Hypothalamus (tissue), 51 donors: Measurements from ENCODE around the gene LRRC8D.
"Not testable (repeated sequence)": the region's sequence is repeated elsewhere in the genome, so short reads cannot be mapped to it uniquely, and the experiment has no call there.

Experiments used
- DNase-seq, 51 donors: peaks; one replicate each; lab custom pipeline; 2025; lab: John Stamatoyannopoulos, UW

Gene LRRC8D

GRCh38 chr1:89820422-89821321, at the start of gene LRRC8D:
TSS of gene LRRC8D (plus strand) at chr1:89821032. CDS start at chr1:89933069, 112,037 bp downstream.
- peak; percentile 46 to 94 (median 88) for DNase-seq

- no peak for DNase-seq
Observed at GRCh38 chr1:89771991-89772560, 48.8 kb upstream of the LRRC8D start.

GRCh38 chr1:89776104-89776503, 44.7 kb upstream of the LRRC8D start:
- not testable (repeated sequence) for DNase-seq

- not testable (repeated sequence) for DNase-seq
Observed at GRCh38 chr1:89777271-89777670, 43.6 kb upstream of the LRRC8D start.

DNA sequence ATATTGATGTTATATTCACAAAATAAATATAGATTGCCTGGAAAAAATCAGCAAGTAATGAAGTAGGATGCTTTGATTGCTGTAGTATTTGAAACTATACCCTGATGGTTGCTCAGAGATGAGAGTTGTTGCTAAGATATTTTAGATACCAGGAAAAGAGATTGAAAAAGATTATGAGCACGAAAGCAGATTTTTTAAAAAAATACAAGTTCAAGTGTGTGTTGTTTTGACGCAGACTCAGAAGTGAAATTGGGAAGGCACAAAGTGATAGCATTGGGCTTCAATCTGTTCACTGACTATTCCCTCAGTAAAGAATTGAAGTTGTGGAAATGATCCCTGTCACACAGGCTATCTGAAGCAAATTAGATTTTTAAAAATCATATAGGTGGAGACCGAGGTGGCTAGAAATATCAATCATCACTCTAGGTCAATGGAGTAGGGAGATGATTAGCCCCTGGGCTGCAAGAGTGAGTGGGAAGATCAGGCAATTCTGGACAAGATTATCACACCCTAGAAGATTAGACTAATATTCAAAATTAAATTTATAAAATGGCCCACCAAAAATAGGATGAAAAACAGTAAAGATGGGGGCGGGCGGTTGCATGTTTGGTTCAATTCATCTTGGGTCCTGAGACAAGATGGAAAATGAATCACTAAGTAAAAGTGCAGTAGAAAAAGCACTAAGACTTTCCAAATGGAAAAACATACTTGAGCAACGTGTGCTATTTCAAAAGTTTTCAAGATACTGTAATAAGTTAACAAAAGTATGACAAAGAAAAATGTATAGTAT, 41.5 kb upstream of the LRRC8D start:
- no peak for DNase-seq

GRCh38 chr1:89780721-89781120, 40.1 kb upstream of the LRRC8D start:
- peak in 3 of 51 donors; percentile 2 to 36 (median 2) for DNase-seq

DNA sequence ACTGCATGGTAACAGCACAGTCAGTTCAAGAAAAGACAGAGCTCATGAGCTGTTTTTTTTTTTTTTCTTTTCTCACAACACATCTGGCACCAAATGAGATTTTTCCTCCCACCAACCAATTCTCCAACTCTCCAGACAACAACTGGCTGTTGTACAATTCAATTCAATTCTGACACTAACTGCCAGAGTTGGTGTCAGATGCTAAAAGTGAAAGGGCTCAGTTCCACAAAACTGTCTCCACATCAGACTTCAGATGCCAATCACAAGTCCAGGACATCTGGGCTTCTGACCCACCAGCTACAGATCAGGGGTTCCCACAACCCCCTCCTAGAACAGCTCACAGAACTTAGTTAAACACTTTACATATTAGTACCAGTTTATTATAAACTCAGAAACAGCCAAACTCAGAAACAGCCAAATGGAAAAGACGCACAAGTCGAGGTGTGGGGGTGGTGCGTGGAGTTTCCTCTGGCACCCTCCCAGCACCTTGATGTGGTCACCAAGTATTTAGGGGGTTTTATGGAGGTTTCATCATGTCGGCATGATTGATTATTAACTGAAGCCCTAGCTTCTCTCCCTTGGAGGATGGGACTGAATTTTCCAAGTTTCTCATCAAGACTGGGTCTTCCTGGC, 39.2 kb upstream of the LRRC8D start:
- DNase-seq = no peak

GRCh38 chr1:89786628-89787214, 34.1 kb upstream of the LRRC8D start:
- DNase-seq = no peak

DNA sequence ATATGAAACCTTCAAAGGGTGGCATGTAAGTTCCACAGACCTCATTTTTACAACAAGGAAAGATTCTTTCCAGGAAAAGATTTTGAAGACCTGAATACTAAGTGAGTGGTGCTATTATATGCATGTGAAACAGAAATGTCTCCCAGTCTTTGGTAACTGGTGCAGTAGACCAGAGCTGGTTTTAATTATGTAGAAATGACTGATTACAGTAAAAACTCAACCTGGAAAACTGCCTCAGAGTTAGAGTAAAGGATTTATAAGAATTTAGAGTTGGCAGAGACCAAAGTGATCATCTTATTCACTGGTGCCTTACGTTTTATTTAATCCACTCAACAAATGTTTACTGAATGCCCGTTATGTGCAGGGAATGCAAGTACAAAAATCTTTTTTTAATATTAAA, 30.2 kb upstream of the LRRC8D start:
- no peak for DNase-seq

DNA sequence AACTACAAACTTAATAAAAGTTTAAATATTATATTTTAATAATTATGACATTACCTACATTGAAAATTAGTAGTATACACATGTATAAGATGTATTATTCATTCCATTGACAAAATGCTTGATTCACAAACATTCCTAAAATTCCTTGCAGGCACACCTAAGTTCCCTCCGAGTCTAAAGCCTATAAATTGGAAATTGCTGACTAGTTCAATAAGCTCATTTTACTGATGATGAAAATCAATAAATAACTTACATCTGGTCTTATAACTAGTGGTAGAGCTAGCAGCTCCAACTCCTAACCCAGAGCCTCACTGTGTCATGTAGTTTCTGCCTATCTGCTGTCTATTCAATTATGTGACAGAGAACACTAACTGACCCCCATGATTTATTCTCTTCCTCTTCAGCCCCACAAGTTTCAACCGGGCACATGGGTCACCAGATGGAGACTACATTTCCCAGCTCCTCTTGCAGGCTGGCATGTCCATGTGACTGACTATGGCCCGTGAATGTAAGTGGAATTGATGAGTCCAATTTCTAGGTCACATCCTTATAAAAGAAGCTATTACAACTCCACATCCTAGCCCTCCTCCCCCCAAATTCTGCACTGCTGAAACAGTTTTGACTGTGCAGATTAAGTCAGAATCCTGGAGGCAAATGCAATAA, 29.6 kb upstream of the LRRC8D start:
- no peak for DNase-seq

DNA sequence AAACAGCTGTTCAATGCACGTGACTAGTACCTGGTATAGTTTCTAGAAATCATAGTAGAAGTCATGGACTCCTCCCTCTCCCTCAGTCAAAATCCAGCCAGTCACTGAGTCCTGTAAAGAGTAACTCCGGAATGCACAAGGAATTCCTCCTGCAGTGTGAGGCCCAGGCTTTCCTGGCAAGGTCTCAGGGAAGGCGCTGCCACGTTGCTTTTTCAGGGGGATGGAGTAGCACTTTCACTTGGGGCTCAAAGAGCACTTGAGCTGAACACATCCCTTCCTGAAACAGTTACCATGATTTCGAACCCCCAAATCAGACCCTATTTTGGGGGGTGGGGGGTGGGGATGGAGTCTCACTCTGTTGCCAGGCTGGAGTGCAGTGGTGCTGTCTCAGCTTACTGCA, 26.4 kb upstream of the LRRC8D start:
- no peak for DNase-seq

GRCh38 chr1:89795571-89795970, 25.3 kb upstream of the LRRC8D start:
- DNase-seq = not testable (repeated sequence)

GRCh38 chr1:89797876-89798275, 23.0 kb upstream of the LRRC8D start:
- not testable (repeated sequence) for DNase-seq

DNA sequence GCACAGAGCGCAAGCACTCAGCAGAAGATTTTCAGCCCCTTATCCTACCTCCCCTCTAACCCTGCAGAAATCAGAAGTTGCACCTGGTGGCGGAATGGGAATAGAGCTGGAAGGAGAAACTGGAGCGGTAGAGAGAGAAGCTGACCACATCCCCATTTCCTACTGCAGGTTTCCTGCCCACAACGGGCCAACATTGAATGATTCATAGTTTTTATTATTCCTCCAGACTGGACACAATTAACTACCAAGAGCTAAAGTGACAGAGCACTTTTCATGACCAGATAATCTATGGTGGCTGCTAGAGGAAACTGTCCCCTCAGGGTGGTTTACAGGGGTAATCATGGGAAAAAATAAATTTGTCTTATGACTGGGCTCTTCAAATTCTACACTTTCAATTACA, 21.3 kb upstream of the LRRC8D start:
- DNase-seq = no peak

GRCh38 chr1:89800022-89800655, 20.7 kb upstream of the LRRC8D start:
- no peak for DNase-seq

DNA sequence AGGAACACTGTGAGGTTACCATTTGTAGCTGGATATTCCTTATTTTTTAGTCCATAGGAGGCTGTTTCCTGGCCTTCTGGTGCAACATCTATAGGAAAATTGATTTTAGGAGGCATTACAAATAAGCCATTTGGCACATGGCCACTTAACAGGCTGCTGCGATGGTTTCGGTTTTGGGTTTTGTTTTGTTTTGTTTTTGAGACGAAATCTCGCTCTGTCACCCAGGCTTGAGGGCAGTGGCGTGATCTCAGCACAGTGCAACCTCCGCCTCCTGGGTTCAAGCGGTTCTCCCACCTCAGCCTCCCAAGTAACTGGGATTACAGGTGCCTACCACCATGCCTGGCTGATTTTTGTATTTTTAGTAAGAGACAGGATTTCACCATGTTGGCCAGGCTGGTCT, 20.1 kb upstream of the LRRC8D start:
- DNase-seq = no peak

- DNase-seq = no peak
Observed at GRCh38 chr1:89802051-89802450, 18.8 kb upstream of the LRRC8D start.

GRCh38 chr1:89802841-89803240, 18.0 kb upstream of the LRRC8D start:
- DNase-seq = no peak

- peak in 50 of 51 donors; percentile 13 to 92 (median 68) for DNase-seq
Observed at GRCh38 chr1:89804642-89805237, 16.1 kb upstream of the LRRC8D start.
